GM04503 (cell line): Measurements from ENCODE around the gene IL17C.
A peak's percentile ranks its signal among the peaks of the same experiment; 100 is the strongest.
"Not testable (repeated sequence)": the region's sequence is repeated elsewhere in the genome, so short reads cannot be mapped to it uniquely, and the experiment has no call there.

Experiments used
- DNase-seq: peaks from one replicate; pipeline ENCODE4 v3.0.0-alpha.2; 2012; ENCODE audit warnings: low read depth

Gene IL17C

GRCh38 chr16:88658714-88659113 is 20.3 kb downstream of the IL17C start:
- DNase-seq, result no peak

- DNase-seq, result no peak
Observed at GRCh38 chr16:88659160-88659559, 20.8 kb downstream of the IL17C start.

GRCh38 chr16:88661468-88661867 is 23.1 kb downstream of the IL17C start:
- DNase-seq, result no peak

- no peak for DNase-seq
Observed at GRCh38 chr16:88662222-88662842, 24.0 kb downstream of the IL17C start.

GRCh38 chr16:88662843-88663606 is 24.7 kb downstream of the IL17C start, which contains the start of gene MVD:
MVD (minus strand) TSS chr16:88663091; CDS start chr16:88663080, 11 bp downstream.
- peak; percentile 74 for DNase-seq

GRCh38 chr16:88665148-88665547 is 26.8 kb downstream of the IL17C start:
- DNase-seq, result no peak

GRCh38 chr16:88665570-88665969 is 27.2 kb downstream of the IL17C start:
- no peak for DNase-seq

- no peak for DNase-seq
Observed at GRCh38 chr16:88667461-88667860, 29.1 kb downstream of the IL17C start.

GRCh38 chr16:88669493-88669892 is 31.1 kb downstream of the IL17C start:
- not testable (repeated sequence) for DNase-seq

GRCh38 chr16:88669980-88670379 is 31.6 kb downstream of the IL17C start:
- no peak for DNase-seq

- DNase-seq, result no peak
Observed at GRCh38 chr16:88671806-88672205, 33.4 kb downstream of the IL17C start.

- no peak for DNase-seq
Observed at GRCh38 chr16:88672776-88673175, 34.4 kb downstream of the IL17C start.

- no peak for DNase-seq
Observed at GRCh38 chr16:88673716-88674379, 35.5 kb downstream of the IL17C start.

GRCh38 chr16:88676502-88677242 is 38.3 kb downstream of the IL17C start:
- DNase-seq, result no peak

GRCh38 chr16:88677721-88678120 is 39.3 kb downstream of the IL17C start:
- no peak for DNase-seq

- no peak for DNase-seq
Observed at GRCh38 chr16:88678224-88678979, 40.0 kb downstream of the IL17C start.

GRCh38 chr16:88680554-88681083 is 42.2 kb downstream of the IL17C start:
- no peak for DNase-seq

- DNase-seq, result no peak
Observed at GRCh38 chr16:88681084-88681680, 42.8 kb downstream of the IL17C start.

GRCh38 chr16:88681709-88682451 is 43.5 kb downstream of the IL17C start:
- DNase-seq, result no peak

GRCh38 chr16:88684569-88685155 is 46.3 kb downstream of the IL17C start:
- no peak for DNase-seq
